Activated naive CD4-positive, alpha-beta T cell treated with anti-CD3 and anti-CD28 coated beads, Interleukin-2, amount 50 U/mL, for 16 hours (primary cell): ENCODE results near the gene SLC22A15.
"Not testable (repeated sequence)": the region's sequence is repeated elsewhere in the genome, so short reads cannot be mapped to it uniquely, and the experiment has no call there.

Source experiments
- DNase-seq: peaks from one replicate; pipeline ENCODE4 v3.0.0-alpha.2; 2020

The SLC22A15 gene

GRCh38 chr1:115982400-115982799, 6.1 kb downstream of the SLC22A15 start:
- no peak for DNase-seq

DNA sequence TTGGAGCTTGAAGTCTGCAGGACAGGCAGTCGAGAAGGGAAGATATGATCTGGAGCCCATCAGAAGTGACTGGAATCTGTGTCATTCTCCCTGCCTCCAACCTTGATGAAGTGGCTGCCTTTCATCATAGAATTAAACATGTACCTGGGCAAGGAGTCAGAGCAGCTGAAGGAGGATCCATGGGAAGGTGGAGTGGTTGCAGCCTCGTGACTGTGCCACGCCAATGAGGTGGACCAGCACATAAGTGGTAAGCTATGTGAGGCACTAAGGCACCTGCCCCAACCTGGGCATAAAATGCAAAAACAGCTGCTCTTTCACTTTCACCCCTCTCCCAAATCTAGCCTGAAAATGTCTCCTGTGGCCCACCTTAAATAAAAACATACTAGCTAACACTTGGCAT, 7.3 kb downstream of the SLC22A15 start:
- no peak for DNase-seq

DNA sequence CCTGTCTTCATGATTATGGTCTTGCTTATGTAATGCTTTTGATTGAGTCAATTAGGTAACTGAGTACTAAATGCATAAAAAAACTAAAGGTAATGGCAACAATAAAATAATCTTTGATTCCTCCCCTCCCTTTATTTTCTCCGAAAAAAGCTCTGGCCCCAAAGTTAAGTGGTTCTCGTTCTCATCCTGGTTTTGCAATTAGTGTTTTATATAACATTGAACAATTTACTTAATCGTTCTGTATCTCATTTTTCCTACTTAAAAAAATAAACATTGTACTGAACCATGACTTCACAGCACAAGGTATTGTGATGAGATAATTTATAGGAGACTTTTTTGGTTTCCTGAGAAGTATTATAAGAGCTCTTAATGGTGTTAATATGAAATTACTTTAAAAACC, 11.3 kb downstream of the SLC22A15 start:
- DNase-seq = no peak

DNA sequence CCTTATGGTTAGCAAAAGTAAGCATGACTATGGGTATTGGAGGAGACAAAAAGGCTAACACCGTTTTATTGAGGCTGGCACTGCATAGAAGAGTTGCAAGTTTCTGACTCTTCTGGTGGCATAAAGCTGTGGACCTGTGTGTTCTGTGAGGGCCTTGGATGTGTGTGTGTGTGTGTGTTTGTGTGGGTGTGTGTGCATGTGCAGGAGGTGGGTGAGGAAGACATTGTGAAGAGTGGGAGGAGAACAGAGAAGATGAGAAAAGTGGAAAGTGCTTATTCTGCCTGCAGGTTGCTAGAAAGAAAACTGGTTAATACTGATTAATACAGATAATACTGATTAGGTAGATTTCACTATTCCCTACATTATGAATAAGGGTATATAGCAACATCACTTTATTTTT, 12.6 kb downstream of the SLC22A15 start:
- no peak for DNase-seq

- no peak for DNase-seq
Observed at GRCh38 chr1:115989699-115990098, 13.4 kb downstream of the SLC22A15 start.

DNA sequence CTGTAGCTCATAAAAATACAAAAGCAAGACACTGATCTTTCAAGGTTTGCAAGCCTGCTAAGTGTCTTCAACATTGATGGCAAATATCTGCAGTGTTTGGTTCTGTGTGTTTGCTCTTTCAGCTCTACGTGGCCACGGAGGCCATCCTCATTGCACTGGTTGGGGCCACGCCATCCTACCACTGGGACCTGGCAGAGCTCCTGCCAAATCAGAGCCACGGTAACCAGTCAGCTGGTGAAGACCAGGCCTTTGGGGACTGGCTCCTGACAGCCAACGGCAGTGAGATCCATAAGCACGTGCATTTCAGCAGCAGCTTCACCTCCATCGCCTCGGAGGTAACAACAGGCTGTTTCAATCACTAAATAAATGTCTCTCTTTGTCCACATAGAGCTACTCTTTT, 15.6 kb downstream of the SLC22A15 start:
- no peak for DNase-seq

- not testable (repeated sequence) for DNase-seq
Observed at GRCh38 chr1:115997921-115998320, 21.6 kb downstream of the SLC22A15 start.

GRCh38 chr1:116001739-116002487, 25.6 kb downstream of the SLC22A15 start:
- no peak for DNase-seq

GRCh38 chr1:116002781-116003420, 26.6 kb downstream of the SLC22A15 start:
- DNase-seq = no peak

- DNase-seq = no peak
Observed at GRCh38 chr1:116003823-116004222, 27.5 kb downstream of the SLC22A15 start.

DNA sequence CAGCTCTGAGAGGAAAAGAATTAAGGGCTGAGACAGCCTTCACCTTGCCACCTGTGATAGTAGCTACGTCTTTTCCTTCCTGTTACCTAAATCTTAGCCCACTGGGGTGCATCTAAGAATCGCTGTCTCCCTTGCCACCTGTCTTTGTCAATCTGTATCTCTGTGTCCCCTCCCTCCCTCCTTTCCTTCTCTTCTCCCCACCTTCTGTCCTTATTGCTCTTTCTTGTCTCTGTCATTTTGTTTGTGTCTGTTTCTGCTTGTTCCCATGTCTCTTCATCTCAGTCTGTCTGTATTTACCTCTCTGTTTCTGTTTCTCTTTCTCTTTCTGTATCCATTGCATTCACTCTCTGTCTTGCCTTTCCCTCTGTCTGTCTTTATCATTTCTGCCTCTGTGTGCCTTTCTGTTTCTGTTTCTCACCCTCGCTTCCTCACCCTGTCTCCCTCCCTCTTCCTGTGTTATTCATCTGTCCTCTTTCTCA, 30.2 kb downstream of the SLC22A15 start:
- no peak for DNase-seq

GRCh38 chr1:116008656-116009390, 32.5 kb downstream of the SLC22A15 start:
- DNase-seq = no peak

DNA sequence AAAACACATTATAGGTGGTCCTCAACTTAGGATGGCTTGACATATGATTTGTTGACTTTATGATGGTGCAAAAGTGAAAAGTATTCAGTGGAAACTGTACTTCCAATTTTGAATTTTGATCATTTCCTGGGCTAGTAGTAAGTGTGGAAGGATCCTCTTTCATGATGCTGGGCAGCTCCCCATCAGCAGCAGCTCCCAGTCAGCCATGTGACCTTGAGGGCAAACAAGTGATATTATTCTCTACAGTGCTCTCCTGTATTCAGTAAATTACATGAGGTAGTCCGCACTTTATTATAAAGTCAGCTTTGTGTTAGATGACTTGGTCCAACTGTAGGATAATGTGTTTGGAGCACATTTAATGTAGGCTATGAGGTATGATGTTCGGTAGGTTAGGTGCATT, 36.4 kb downstream of the SLC22A15 start:
- DNase-seq = no peak

DNA sequence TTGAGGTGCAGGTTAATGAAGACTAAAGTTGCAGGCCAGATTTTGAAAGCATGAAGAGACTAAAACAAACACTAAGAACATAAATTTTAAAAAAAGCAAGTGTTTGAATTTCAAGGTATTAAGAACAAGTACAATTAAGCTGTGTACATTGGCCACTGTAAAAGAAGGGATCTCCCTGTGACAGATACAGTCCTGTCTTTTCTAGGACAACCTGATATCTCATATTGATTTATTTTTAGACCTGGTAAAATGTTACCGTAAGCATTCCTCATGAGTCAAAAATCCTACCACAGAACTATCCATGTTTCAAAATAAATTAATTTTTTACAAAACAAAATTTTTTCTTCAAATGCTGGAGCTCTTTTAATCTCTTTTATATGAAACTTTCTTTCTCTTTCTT, 39.4 kb downstream of the SLC22A15 start:
- no peak for DNase-seq

GRCh38 chr1:116018007-116018406, 41.7 kb downstream of the SLC22A15 start:
- no peak for DNase-seq

GRCh38 chr1:116019653-116020253, 43.4 kb downstream of the SLC22A15 start:
- no peak for DNase-seq

- DNase-seq = peak; percentile 41
Observed at GRCh38 chr1:116020668-116021272, 44.5 kb downstream of the SLC22A15 start.

- DNase-seq = no peak
Observed at GRCh38 chr1:116024626-116025025, 48.3 kb downstream of the SLC22A15 start.

GRCh38 chr1:116026631-116027030, 50.3 kb downstream of the SLC22A15 start:
- no peak for DNase-seq

- no peak for DNase-seq
Observed at GRCh38 chr1:116031302-116031835, 55.1 kb downstream of the SLC22A15 start.

GRCh38 chr1:116033322-116033721, 57.0 kb downstream of the SLC22A15 start:
- no peak for DNase-seq

GRCh38 chr1:116036255-116036654, 59.9 kb downstream of the SLC22A15 start:
- no peak for DNase-seq

GRCh38 chr1:116038679-116039078, 62.4 kb downstream of the SLC22A15 start:
- DNase-seq = no peak
